GM10266 (cell line): ENCODE data around the gene TBCD.

ENCODE experiments used
- DNase-seq: peaks from one replicate; pipeline ENCODE4 v3.0.0; 2012; ENCODE audit errors: extremely low spot score
- CTCF ChIP-seq: IDR thresholded peaks from 2 replicates; pipeline ENCODE4 v1.5.1; 2012; ENCODE audit warnings: mild to moderate bottlenecking, low read depth; ENCODE audit not compliant: control insufficient read depth, insufficient read depth; ENCODE audit errors: missing control alignments

Gene TBCD

GRCh38 chr17:82898976-82899514, 147.2 kb downstream of the TBCD start:
- TF ChIP-seq CTCF, result no peak
- no peak for DNase-seq

- no peak for DNase-seq
- no peak for TF ChIP-seq CTCF
Observed at GRCh38 chr17:82899941-82900340, 148.1 kb downstream of the TBCD start.

GRCh38 chr17:82900741-82901140, 148.9 kb downstream of the TBCD start:
- no peak for DNase-seq
- TF ChIP-seq CTCF, result no peak

- no peak for DNase-seq
- TF ChIP-seq CTCF, result no peak
Observed at GRCh38 chr17:82901356-82901755, 149.5 kb downstream of the TBCD start.

- no peak for DNase-seq
- no peak for TF ChIP-seq CTCF
Observed at GRCh38 chr17:82901856-82902255, 150.0 kb downstream of the TBCD start.

- TF ChIP-seq CTCF, result no peak
- DNase-seq, result no peak
Observed at GRCh38 chr17:82902972-82903874, 151.4 kb downstream of the TBCD start.

GRCh38 chr17:82905130-82905529, 153.3 kb downstream of the TBCD start:
- TF ChIP-seq CTCF, result no peak
- DNase-seq, result no peak
